ENCODE measurements around the gene PWWP2B.

- TF ChIP-seq, protein P1, sequence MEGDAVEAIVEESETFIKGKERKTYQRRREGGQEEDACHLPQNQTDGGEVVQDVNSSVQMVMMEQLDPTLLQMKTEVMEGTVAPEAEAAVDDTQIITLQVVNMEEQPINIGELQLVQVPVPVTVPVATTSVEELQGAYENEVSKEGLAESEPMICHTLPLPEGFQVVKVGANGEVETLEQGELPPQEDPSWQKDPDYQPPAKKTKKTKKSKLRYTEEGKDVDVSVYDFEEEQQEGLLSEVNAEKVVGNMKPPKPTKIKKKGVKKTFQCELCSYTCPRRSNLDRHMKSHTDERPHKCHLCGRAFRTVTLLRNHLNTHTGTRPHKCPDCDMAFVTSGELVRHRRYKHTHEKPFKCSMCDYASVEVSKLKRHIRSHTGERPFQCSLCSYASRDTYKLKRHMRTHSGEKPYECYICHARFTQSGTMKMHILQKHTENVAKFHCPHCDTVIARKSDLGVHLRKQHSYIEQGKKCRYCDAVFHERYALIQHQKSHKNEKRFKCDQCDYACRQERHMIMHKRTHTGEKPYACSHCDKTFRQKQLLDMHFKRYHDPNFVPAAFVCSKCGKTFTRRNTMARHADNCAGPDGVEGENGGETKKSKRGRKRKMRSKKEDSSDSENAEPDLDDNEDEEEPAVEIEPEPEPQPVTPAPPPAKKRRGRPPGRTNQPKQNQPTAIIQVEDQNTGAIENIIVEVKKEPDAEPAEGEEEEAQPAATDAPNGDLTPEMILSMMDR (IDR thresholded peaks at IDR 0.05; ENCODE audit: low read depth, low read length, poor library complexity, severe bottlenecking), result no peak
- no peak for TF ChIP-seq EZH2phosphoT487 (IDR thresholded peaks at IDR 0.05; ENCODE audit: borderline replicate concordance, low read length)
Measured at GRCh38 chr10:132411561-132412253, 14.7 kb downstream of the PWWP2B start.
